Measurements from ENCODE around the gene MED10. TPM values are rescaled to one million over a fixed set of nuclear protein-coding genes. Genes with fewer than 3 reads are reported as not detected.
"Not testable (repeated sequence)": the region's sequence is repeated elsewhere in the genome, so short reads cannot be mapped to it uniquely, and the experiment has no call there.

MED10 gene
- total RNA-seq, 1 donor from 2014 or later = 12.9 TPM

GRCh38 chr5:6373081-6373846 lies 5.1 kb downstream of the MED10 start:
- DNase-seq (ENCODE audit: low read depth) = no peak

- no peak for DNase-seq (ENCODE audit: low read depth)
Observed at GRCh38 chr5:6372251-6373080, 5.9 kb downstream of the MED10 start.

GRCh38 chr5:6371079-6371810 lies 7.1 kb downstream of the MED10 start:
- DNase-seq (ENCODE audit: low read depth) = no peak

- no peak for DNase-seq (ENCODE audit: low read depth)
Observed at GRCh38 chr5:6370580-6370979, 7.8 kb downstream of the MED10 start.

GRCh38 chr5:6365977-6366590 lies 12.3 kb downstream of the MED10 start:
- DNase-seq (ENCODE audit: low read depth) = no peak

GRCh38 chr5:6365142-6365976 lies 13.0 kb downstream of the MED10 start:
- DNase-seq (ENCODE audit: low read depth) = no peak

DNA sequence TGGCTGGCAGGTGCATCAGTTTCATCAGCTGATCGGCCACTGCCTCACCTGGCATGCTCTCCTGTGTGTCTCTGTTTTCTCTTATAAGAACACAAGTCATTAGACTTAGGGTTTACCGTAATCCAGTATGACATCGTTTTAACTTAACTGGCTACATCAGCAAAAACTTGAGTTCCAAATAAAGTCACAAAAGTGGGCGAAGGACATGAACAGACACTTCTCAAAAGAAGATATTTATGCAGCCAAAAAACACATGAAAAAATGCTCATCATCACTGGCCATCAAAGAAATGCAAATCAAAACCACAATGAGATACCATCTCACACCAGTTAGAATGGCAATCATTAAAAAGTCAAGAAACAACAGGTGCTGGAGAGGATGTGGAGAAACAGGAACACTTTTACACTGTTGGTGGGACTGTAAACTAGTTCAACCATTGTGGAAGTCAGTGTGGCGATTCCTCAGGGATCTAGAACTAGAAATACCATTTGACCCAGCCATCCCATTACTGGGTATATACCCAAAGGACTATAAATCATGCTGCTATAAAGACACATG lies 14.8 kb downstream of the MED10 start:
- DNase-seq (ENCODE audit: low read depth) = not testable (repeated sequence)

DNA sequence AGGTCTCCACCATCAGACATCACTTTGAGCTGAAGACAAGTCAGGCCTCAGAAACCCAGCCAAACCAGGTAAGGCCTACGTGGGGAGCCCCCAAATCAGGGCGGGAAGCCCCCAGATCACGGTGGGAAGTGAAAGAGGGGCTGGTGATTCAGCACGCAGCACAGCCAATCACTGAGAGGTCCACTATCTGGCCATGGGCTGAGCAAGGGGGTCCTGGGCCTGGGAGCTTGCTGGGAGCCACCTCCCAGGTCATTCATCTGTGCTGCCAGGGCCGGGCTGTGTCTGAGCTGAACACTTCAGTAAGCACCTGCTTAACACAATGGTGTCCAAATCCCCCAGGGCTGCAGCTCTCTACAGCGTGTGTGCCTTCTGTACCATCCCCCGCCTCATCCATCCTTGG lies 15.5 kb downstream of the MED10 start:
- no peak for DNase-seq (ENCODE audit: low read depth)

- no peak for DNase-seq (ENCODE audit: low read depth)
Observed at GRCh38 chr5:6361101-6361500, 17.2 kb downstream of the MED10 start.

DNA sequence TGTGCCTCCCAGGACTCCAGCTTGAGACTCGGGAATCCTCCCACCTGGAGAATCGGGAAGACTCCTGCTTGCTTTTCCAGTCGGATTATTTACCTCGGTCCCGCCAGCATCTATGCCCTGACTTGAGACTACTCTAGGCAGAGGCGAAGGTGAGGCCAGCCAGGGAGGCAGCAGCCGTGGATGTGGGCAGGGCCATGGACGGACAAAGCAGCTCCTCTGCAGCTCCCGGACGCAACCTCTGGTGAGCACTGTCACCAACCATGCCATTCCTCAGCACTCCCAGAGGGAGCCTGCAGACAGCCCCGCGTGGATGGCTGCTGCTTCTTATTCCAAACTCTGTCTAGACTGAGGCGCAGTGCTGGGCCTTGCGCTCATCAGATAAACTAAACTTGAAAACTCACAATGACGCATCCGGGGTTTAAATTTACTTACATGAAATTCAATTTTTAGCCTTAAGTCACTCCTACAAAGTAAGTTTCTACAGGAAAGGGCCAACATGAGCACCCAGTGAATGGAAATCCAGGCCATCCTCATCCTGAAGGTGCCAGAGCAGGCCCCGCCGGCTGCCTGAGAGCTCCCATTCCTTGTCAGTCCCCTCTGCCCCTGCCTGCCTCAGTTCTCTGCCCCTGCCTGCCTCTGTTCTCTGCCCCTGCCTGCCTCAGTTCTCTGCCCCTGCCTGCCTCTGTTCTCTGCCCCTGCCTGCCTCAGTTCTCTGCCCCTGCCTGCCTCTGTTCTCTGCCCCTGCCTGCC lies 17.8 kb downstream of the MED10 start:
- no peak for DNase-seq (ENCODE audit: low read depth)

DNA sequence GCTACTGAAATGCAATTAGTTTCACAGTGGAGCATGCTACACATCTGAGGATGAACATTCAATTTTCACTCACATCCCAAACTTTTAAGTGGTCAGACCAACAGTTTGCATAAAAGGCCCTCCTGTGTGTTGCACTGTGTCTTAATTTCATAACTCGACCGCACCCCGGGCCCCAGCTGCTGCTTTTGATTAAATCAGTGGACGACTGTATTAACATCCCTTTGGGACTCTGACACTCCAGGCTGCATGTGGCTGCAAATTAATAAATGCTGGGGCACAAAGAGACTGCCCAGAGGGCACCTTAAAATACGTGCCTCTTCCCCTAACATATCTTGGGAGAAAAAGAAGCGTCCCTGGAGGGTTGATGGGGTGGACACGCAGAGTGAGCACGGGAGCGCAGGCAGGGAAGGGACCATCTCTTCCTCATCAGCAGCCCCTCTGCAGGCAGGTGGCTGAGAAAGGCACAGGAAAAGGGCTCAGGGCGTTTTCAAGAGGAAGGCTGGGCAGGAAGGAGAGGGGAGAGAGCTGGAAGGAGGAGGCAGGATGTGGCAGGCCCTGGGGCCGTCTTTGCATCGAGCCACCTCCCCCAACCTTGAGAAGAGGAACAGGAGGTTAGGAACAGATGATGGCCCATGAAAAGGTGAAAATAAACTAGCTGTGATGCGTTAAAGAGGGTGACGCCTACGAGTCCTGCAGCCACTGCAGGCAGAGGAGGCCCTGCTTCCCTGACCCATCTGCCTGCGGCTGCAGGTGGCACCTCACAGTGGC lies 18.6 kb downstream of the MED10 start:
- DNase-seq (ENCODE audit: low read depth) = no peak

- DNase-seq (ENCODE audit: low read depth) = no peak
Observed at GRCh38 chr5:6358434-6358820, 19.9 kb downstream of the MED10 start.

GRCh38 chr5:6357817-6358433 lies 20.4 kb downstream of the MED10 start:
- DNase-seq (ENCODE audit: low read depth) = not testable (repeated sequence)

- DNase-seq (ENCODE audit: low read depth) = no peak
Observed at GRCh38 chr5:6356578-6357164, 21.7 kb downstream of the MED10 start.

DNA sequence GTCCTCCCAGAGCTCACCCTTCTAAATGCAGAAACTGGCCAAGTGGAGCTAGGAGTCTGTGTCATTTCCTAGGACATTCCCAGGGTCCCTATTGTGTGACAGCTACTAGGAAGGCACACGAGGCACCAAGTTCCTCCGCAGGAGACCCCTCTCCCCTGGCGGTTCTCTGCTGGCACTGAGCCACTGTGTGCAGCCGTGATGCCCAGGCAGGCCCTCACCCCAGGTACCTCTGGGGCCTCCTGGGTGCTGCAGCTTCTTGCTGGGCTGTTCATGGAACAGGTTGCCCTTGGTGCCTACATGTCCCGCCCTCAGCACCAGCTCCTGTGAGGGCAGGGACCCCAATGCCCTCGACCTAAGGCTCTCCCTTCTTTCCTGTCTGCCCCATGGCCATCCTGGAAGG lies 23.1 kb downstream of the MED10 start:
- DNase-seq (ENCODE audit: low read depth) = no peak

GRCh38 chr5:6354848-6355247 lies 23.5 kb downstream of the MED10 start:
- DNase-seq (ENCODE audit: low read depth) = no peak

GRCh38 chr5:6353602-6354302 lies 24.6 kb downstream of the MED10 start:
- DNase-seq (ENCODE audit: low read depth) = no peak

All from renal cortical epithelial cell (primary cell).